ENCODE results near the gene UFSP1.
A peak's percentile ranks its signal among the peaks of the same experiment; 100 is the strongest.

Gene UFSP1

GRCh38 chr7:100854146-100854895, 35.2 kb downstream of the UFSP1 start:
- no peak for DNase-seq

DNA sequence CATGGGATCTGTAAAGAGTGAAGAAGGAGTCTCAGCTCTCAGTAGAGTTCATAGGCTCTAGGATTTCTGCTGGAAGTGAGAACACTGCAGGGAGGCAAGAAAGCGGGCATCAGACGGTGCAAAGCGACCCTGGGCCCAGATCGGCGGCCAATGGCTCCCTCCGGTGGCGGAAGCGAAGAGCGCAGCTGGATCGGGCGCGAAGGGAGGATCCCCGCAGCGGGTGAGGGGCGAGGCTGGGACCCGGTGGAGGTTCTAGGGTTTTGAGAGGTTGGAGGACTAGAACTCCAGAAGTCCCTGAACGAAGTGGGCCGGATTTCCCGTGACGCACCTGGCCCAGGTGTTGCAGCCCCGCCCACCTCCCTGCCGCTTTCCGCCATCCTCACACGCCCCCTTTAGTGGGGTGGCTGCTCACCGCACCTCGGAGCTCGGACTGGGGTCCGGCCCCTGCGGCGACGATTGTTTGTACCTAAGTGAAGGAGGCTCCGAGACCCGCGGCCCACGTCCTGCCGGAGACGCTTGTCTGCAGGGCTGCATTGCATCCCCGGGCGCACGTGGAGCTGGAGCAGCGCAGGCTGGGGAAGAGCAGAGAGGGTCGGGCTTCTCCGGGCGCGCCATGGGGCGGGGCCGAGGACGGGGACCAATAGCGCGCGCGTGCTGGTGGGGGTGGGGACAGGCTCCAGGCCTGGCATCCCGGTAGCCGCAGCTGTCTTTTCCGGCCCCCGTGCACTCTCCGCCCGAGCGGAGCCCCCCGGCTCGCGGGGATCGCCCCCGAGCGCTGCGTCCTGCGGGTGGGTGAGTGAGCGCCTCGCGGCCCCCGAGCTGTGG, 37.3 kb downstream of the UFSP1 start, which contains the start of gene SLC12A9:
SLC12A9 (plus strand) TSS at position 666 of the 825 bp plus-strand sequence. CDS start 1,485 bp downstream, outside the sequence.
- DNase-seq: peak; percentile 93 to 98 (median 97)

DNA sequence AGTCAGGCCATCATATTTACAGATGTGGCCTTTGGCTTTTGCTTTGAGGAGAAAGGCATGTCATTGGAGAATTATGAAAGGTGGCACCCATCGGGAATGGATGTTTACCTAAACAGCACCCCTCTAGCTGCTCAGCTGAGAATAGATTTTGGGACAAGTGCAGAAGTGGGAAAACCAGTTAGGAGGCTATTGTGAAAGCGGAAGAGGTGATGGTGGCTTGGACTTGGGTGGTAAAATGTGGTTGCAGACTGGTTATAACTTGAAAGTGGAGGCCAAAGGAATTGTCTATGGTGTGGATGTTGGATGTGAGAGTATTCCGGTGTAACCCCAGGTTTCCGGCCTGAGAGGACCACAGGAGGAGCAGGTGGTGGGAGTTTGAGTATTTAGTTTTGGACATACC, 42.2 kb downstream of the UFSP1 start:
- no peak for DNase-seq

GRCh38 chr7:100840470-100841100, 48.9 kb downstream of the UFSP1 start:
- no peak for DNase-seq

- no peak for DNase-seq
These were observed 50.2 kb downstream of the UFSP1 start for GRCh38 chr7:100839361-100839760.

Data from suppressor macrophage treated with lipopolysaccharide for 1 hour (primary cell).